ENCODE data around the gene CFHR2.
"Not testable (repeated sequence)": the region's sequence is repeated elsewhere in the genome, so short reads cannot be mapped to it uniquely, and the experiment has no call there.

Gene CFHR2

GRCh38 chr1:196943568-196943967, at the start of gene CFHR2:
TSS of gene CFHR2 (plus strand) at chr1:196943738. CDS start at chr1:196943881, 143 bp downstream.
- DNase-seq = not testable (repeated sequence)

GRCh38 chr1:196896355-196896754, 47.2 kb upstream of the CFHR2 start:
- no peak for DNase-seq

- DNase-seq = no peak
Measured at GRCh38 chr1:196897158-196897828, 46.2 kb upstream of the CFHR2 start.

GRCh38 chr1:196902344-196902743, 41.2 kb upstream of the CFHR2 start:
- no peak for DNase-seq

- no peak for DNase-seq
Measured at GRCh38 chr1:196910215-196910614, 33.3 kb upstream of the CFHR2 start.

- not testable (repeated sequence) for DNase-seq
Measured at GRCh38 chr1:196912283-196912682, 31.3 kb upstream of the CFHR2 start.

GRCh38 chr1:196926839-196927238, 16.7 kb upstream of the CFHR2 start:
- not testable (repeated sequence) for DNase-seq

GRCh38 chr1:196932853-196933252, 10.7 kb upstream of the CFHR2 start:
- DNase-seq = not testable (repeated sequence)

- no peak for DNase-seq
Measured at GRCh38 chr1:196933531-196934189, 9.9 kb upstream of the CFHR2 start.

- not testable (repeated sequence) for DNase-seq
Measured at GRCh38 chr1:196941474-196941873, 2.1 kb upstream of the CFHR2 start.

GRCh38 chr1:196951711-196952394, 8.3 kb downstream of the CFHR2 start:
- DNase-seq = no peak

- no peak for DNase-seq
Measured at GRCh38 chr1:196954778-196955177, 11.2 kb downstream of the CFHR2 start.

GRCh38 chr1:196955926-196956325, 12.4 kb downstream of the CFHR2 start:
- no peak for DNase-seq

GRCh38 chr1:196960854-196961253, 17.3 kb downstream of the CFHR2 start:
- no peak for DNase-seq

GRCh38 chr1:196970182-196970581, 26.6 kb downstream of the CFHR2 start:
- no peak for DNase-seq

GRCh38 chr1:196976278-196976677, 32.7 kb downstream of the CFHR2 start:
- DNase-seq = no peak

- no peak for DNase-seq
Measured at GRCh38 chr1:196977278-196977677, 33.7 kb downstream of the CFHR2 start, which contains the start of gene CFHR5. TSS of gene CFHR5 (plus strand) at chr1:196977556. CDS start at chr1:196977665, 109 bp downstream.

- DNase-seq = no peak
Measured at GRCh38 chr1:196980859-196981258, 37.3 kb downstream of the CFHR2 start.

- DNase-seq = not testable (repeated sequence)
Measured at GRCh38 chr1:196982247-196982646, 38.7 kb downstream of the CFHR2 start.

- not testable (repeated sequence) for DNase-seq
Measured at GRCh38 chr1:196991919-196992651, 48.5 kb downstream of the CFHR2 start.

GRCh38 chr1:196993916-196994315, 50.4 kb downstream of the CFHR2 start:
- no peak for DNase-seq

GRCh38 chr1:196997423-196997822, 53.9 kb downstream of the CFHR2 start:
- DNase-seq = no peak

- DNase-seq = no peak
Measured at GRCh38 chr1:197001828-197002227, 58.3 kb downstream of the CFHR2 start.
